Upper lobe of left lung (tissue), 6 donors: ENCODE data around the gene AJAP1. TPM values are rescaled to one million over a fixed set of nuclear protein-coding genes. Genes with fewer than 3 reads are reported as not detected.
A peak's percentile ranks its signal among the peaks of the same experiment; 100 is the strongest.

Experiments
- ATAC-seq, 2 donors: fragments of 200-7000 bp; cut with Tn5 transposase; one replicate each; pipeline ENCODE4 v1.9.1; 2022; ENCODE audit warnings: mild to moderate bottlenecking in 2 of 2, moderate library complexity in 2 of 2; ENCODE audit not compliant: low FRiP score in 2 of 2
- DNase-seq, 2 donors: peaks; one replicate each; pipeline ENCODE4 v3.0.0-alpha.2; 2019 to 2020
- H3K27ac ChIP-seq, 4 donors: fragments of 200-600 bp; sonication (generic); one replicate each; pipeline ENCODE4 v1.5.1; 2016 to 2019
- H3K27me3 ChIP-seq, 4 donors: fragments of 200-600 bp; sonication (generic); one replicate each; pipeline ENCODE4 v1.5.1; 2017 to 2019
- H3K36me3 ChIP-seq, 4 donors: fragments of 200-600 bp; sonication (generic); one replicate each; pipeline ENCODE4 v1.5.1; 2016 to 2019
- H3K4me1 ChIP-seq, 4 donors: fragments of 200-600 bp; sonication (generic); one replicate each; pipeline ENCODE4 v1.5.1; 2018 to 2019
- H3K4me3 ChIP-seq, 4 donors: fragments of 200-600 bp; sonication (generic); one replicate each; pipeline ENCODE4 v1.5.1; 2017 to 2019; ENCODE audit warnings: mild to moderate bottlenecking in 2 of 4, moderate library complexity in 1 of 4
- H3K9me3 ChIP-seq, 4 donors: fragments of 200-600 bp; sonication (generic); one replicate each; pipeline ENCODE4 v1.5.1; 2018 to 2019
- CTCF ChIP-seq, 6 experiments: fragments of 450-650 bp in 4 of 6; fragments of 200-600 bp in 2 of 6; sonication (generic) in 2 of 6; IDR thresholded peaks; one replicate each; pipeline ENCODE4 v1.5.1; 2016 to 2019; ENCODE audit warnings: antibody characterized with exemption in 6 of 6
- EP300 ChIP-seq, 4 donors: sonication (generic); formaldehyde crosslinking; IDR thresholded peaks; one replicate each; pipeline ENCODE4 v1.5.1; 2017; ENCODE audit warnings: antibody characterized with exemption in 4 of 4, control low read depth in 2 of 4
- POLR2A ChIP-seq, 4 donors: fragments of 450-650 bp; IDR thresholded peaks; one replicate each; pipeline ENCODE4 v1.5.1; 2016 to 2017; ENCODE audit warnings: antibody characterized with exemption in 4 of 4, mild to moderate bottlenecking in 2 of 4
- POLR2AphosphoS5 ChIP-seq, 2 donors: sonication (generic); formaldehyde crosslinking; IDR thresholded peaks; one replicate each; pipeline ENCODE4 v1.5.1; 2017; ENCODE audit warnings: antibody characterized with exemption in 2 of 2
- WGBS, 2 donors: methylation state at CpG; one replicate each; pipeline ENCODE4 v1.1.5; 2017 to 2018; 5-methylcytosine and 5-hydroxymethylcytosine counted together
- total RNA-seq, 6 donors: library from RNA; depleted of rRNA in 4 of 6; stranded (reverse); fragments of >200 nt in 4 of 6; gene quantifications; one replicate each; pipeline versions ENCODE4 v1.1.0 to v1.2.1, GENCODE V29; 2016 to 2021
- donor health status: DM: no; HTN: no; CAD: no; lungs with moderate emphysema.
- donor health status: DM: no; HTN: yes; CAD: no; lungs with severe emphysema.

AJAP1 gene
- total RNA-seq, 6 donors from 2014 or later = 0.54 to 4.6 (median 2.9) TPM

GRCh38 chr1:4624801-4625200 is 29.6 kb upstream of the AJAP1 start:
- TF ChIP-seq CTCF (IDR thresholded peaks at IDR 0.05) (no peak), POLR2AphosphoS5 (IDR thresholded peaks at IDR 0.05) (no peak), EP300 (IDR thresholded peaks at IDR 0.05) (no peak), POLR2A (IDR thresholded peaks at IDR 0.05) (no peak)
- Histone ChIP-seq H3K36me3 (no peaks in the 10 kb centered on the region), H3K4me1 (no peaks in the 10 kb centered on the region), H3K9me3 (no peaks in the 10 kb centered on the region), H3K27ac (no peak overlapping the region), H3K4me3 (no peak overlapping the region), H3K27me3 (no peaks in the 10 kb centered on the region)
- ATAC-seq (no peak), DNase-seq (no peak)
- WGBS, 2 donors = 73 to 85% methylated on average over 7 to 9 of the region's 9 CpGs

- no peak for DNase-seq
- H3K9me3 ChIP-seq = no peaks in the 10 kb centered on the region
- TF ChIP-seq CTCF (IDR thresholded peaks at IDR 0.05) = no peak
- no peak for TF ChIP-seq EP300 (IDR thresholded peaks at IDR 0.05)
- no peak for TF ChIP-seq POLR2AphosphoS5 (IDR thresholded peaks at IDR 0.05)
- TF ChIP-seq POLR2A (IDR thresholded peaks at IDR 0.05) = no peak
These were observed 28.3 kb upstream of the AJAP1 start for GRCh38 chr1:4626061-4626460.

GRCh38 chr1:4626560-4627319 is 27.7 kb upstream of the AJAP1 start:
- no peak overlapping the region for H3K27ac ChIP-seq
- H3K4me3 ChIP-seq = no peak overlapping the region
- ATAC-seq = no peak
- no peak for DNase-seq
- H3K4me1 ChIP-seq = no peaks in the 10 kb centered on the region
- no peaks in the 10 kb centered on the region for H3K27me3 ChIP-seq
- TF ChIP-seq POLR2A (IDR thresholded peaks at IDR 0.05) = no peak
- no peak for TF ChIP-seq EP300 (IDR thresholded peaks at IDR 0.05)
- 78 to 79% methylated on average over 4 to 9 of the region's 9 CpGs for WGBS, 2 donors
- H3K9me3 ChIP-seq = no peaks in the 10 kb centered on the region
- no peaks in the 10 kb centered on the region for H3K36me3 ChIP-seq

More at GRCh38 chr1:4626061-4626460, 28.3 kb upstream of the AJAP1 start:
- Histone ChIP-seq H3K27ac (no peak overlapping the region), H3K27me3 (no peaks in the 10 kb centered on the region), H3K4me3 (no peak overlapping the region), H3K36me3 (no peaks in the 10 kb centered on the region), H3K4me1 (no peaks in the 10 kb centered on the region)
- WGBS, 2 donors = 86 to 88% methylated on average over 13 of the region's 13 CpGs
- ATAC-seq = no peak

GRCh38 chr1:4627353-4627752 is 27.1 kb upstream of the AJAP1 start:
- TF ChIP-seq POLR2A (IDR thresholded peaks at IDR 0.05) (no peak), CTCF (IDR thresholded peaks at IDR 0.05) (no peak), POLR2AphosphoS5 (IDR thresholded peaks at IDR 0.05) (no peak), EP300 (IDR thresholded peaks at IDR 0.05) (no peak)
- DNase-seq = peak in 1 of 2 donors; percentile 42
- Histone ChIP-seq H3K4me3 (no peak overlapping the region), H3K4me1 (no peaks in the 10 kb centered on the region), H3K36me3 (no peaks in the 10 kb centered on the region), H3K9me3 (no peaks in the 10 kb centered on the region), H3K27me3 (no peaks in the 10 kb centered on the region), H3K27ac (no peak overlapping the region)
- WGBS, 2 donors = 84 to 86% methylated on average over 7 to 12 of the region's 12 CpGs
- no peak for ATAC-seq

GRCh38 chr1:4628992-4629391 is 25.4 kb upstream of the AJAP1 start:
- no peak overlapping the region for H3K4me3 ChIP-seq
- H3K36me3 ChIP-seq = no peaks in the 10 kb centered on the region
- DNase-seq = no peak
- H3K4me1 ChIP-seq = no peaks in the 10 kb centered on the region
- H3K9me3 ChIP-seq = no peaks in the 10 kb centered on the region
- H3K27me3 ChIP-seq = no peaks in the 10 kb centered on the region
- no peak for ATAC-seq
- no peak overlapping the region for H3K27ac ChIP-seq
- 85 to 92% methylated on average over 2 to 7 of the region's 7 CpGs for whole genome bisulfite sequencing, 2 donors
- TF ChIP-seq POLR2AphosphoS5 (IDR thresholded peaks at IDR 0.05) = no peak
- TF ChIP-seq POLR2A (IDR thresholded peaks at IDR 0.05) = no peak
- TF ChIP-seq EP300 (IDR thresholded peaks at IDR 0.05) = no peak
- no peak for TF ChIP-seq CTCF (IDR thresholded peaks at IDR 0.05)
